Measurements from ENCODE around the gene ABCA6.
"Not testable (repeated sequence)": the region's sequence is repeated elsewhere in the genome, so short reads cannot be mapped to it uniquely, and the experiment has no call there.

The ABCA6 gene

DNA sequence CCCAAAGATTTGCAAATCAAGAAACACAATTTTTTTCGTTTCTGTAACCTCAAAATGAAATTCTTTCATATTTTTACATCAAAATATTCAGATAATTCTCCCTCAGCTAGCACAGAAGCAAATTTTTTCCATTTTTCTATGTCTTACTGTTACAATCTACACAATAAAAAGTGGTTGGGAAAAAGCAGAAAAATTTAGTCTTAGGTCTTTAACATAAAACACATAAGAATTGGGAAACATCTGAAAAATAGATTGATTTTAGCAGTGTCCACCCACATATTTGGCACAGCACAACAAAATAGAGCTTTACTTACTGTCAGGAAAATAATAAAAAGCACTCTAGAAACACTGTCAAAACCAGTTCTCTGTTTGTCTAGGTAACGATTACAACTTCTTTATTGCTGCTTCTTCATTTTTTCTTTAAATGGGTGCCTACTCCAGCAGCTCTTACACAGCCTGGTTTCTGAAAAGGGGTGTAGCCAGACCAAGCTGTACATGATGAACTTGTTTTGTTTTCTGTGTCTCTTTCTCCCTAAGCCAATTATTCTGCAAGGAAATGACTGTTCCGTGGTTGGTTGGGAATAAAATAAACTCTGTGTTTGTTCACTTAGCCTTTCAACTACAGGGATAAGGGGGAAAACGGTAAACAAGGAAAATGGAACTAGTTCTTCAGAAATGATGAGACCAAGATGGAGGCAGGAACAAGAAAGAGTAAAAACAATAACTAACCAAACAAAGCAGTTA, at the start of gene ABCA6:
ABCA6 (minus strand) TSS at position 465 of the 744 bp plus-strand sequence. CDS start 1,192 bp downstream, outside the sequence.
- DNase-seq: no peak

GRCh38 chr17:69188796-69189195, 47.1 kb upstream of the ABCA6 start:
- DNase-seq: no peak

- DNase-seq: no peak
These were observed 46.4 kb upstream of the ABCA6 start for GRCh38 chr17:69188064-69188463.

GRCh38 chr17:69187294-69187693, 45.6 kb upstream of the ABCA6 start:
- no peak for DNase-seq

- DNase-seq: no peak
These were observed 37.7 kb upstream of the ABCA6 start for GRCh38 chr17:69179227-69179952.

- no peak for DNase-seq
These were observed 34.7 kb upstream of the ABCA6 start for GRCh38 chr17:69176457-69176795.

DNA sequence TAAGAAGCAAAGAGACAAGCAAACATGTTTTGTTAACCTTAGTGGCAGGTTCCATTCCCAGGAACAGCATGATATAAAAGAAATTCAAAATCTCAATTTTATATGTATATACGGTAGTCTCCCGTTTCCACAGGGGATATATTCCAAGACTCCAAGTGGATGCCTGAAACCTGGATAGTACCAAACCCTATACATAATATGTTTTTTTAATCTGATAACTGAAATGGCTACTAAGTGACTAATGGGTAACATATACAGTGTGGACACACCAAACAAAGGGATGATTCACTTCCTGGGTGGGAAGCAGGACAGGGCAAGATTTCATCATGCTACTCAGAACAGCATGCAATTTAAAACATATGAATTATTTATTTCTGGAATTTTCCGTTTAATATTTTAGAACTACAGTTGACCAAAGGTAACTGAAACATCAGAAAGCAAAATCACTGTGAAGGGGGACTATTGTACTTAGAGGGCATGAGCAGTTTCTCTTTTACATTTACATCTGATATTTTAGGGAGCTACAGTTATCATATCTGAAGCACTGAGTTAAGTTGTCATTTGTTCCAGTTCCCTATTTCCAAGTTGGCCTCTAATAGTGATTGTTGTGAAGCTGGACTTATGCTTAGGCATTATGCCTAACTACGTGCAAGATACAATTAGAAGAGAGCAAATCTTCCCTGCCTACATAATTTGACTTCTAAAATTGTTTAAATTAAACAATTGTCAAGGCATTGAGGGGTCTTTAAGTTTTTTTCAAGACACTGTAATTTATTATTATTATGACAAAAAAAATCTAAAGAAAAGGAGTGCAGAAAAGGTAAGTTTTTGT, 34.1 kb upstream of the ABCA6 start:
- no peak for DNase-seq

- DNase-seq: no peak
These were observed 33.5 kb upstream of the ABCA6 start for GRCh38 chr17:69175262-69175624.

DNA sequence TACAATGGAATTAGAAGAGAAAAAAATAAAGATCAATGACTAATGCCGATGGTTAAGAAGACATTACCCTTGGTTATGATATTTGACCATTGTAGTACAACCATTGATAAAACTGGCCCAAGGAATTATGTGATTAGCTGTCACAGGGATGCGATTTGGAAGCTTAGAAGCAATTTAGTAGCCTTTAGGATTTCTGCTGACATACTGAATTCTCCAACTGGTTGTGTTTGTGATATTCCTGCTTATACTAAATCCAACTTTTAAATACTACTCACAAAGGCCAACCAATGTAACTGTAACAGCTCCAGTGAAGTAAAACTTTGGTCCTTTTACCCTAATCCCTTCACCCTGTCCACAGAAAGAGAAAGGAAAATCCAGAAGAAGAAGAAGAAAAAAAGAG, 31.4 kb upstream of the ABCA6 start:
- DNase-seq: no peak

GRCh38 chr17:69170377-69170776, 28.7 kb upstream of the ABCA6 start:
- DNase-seq: no peak

- not testable (repeated sequence) for DNase-seq
These were observed 26.9 kb upstream of the ABCA6 start for GRCh38 chr17:69168642-69169041.

GRCh38 chr17:69166957-69167356, 25.3 kb upstream of the ABCA6 start:
- DNase-seq: no peak

DNA sequence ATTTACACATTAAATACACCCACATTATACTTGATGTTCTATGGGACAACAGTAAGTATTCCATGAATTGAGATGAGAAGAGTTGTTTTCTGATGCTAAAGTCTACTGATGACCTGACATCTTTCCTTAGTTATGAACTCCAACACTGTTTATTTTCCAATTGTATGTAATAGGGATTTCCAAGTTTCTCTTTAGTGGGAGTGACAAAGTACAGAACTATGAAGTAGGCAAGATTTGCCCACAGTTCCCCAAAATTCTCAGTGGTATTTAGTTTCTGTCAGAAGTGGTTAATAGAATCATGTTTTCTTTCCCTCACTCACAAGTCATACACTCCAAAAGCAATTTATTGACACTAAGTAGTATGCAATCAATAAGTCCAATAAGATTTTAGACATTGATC, 22.5 kb upstream of the ABCA6 start:
- DNase-seq: no peak

DNA sequence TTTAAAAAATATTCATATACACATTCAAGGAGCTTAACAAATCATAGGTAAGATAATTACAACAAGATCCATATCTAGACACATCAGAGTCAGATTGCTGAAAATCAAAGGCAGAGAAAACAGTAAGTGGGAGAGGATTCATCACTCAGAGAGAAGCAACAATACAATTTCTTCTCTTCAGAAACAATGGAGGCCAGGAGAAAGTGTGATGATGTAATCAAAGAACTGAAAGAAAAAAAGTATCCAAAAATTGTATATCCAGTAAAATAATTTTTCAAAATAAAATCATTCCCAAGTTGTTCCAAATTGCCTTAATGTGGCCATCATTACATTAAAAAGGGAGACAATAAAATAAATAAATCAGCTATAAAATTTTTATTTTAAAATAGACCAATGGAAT, 17.7 kb upstream of the ABCA6 start:
- no peak for DNase-seq

- DNase-seq: no peak
These were observed 12.6 kb upstream of the ABCA6 start for GRCh38 chr17:69154267-69154666.

- no peak for DNase-seq
These were observed 8.6 kb upstream of the ABCA6 start for GRCh38 chr17:69150333-69150732.

GRCh38 chr17:69147460-69147859, 5.8 kb upstream of the ABCA6 start:
- DNase-seq: no peak

- DNase-seq: no peak
These were observed 2.9 kb upstream of the ABCA6 start for GRCh38 chr17:69144331-69145255.

DNA sequence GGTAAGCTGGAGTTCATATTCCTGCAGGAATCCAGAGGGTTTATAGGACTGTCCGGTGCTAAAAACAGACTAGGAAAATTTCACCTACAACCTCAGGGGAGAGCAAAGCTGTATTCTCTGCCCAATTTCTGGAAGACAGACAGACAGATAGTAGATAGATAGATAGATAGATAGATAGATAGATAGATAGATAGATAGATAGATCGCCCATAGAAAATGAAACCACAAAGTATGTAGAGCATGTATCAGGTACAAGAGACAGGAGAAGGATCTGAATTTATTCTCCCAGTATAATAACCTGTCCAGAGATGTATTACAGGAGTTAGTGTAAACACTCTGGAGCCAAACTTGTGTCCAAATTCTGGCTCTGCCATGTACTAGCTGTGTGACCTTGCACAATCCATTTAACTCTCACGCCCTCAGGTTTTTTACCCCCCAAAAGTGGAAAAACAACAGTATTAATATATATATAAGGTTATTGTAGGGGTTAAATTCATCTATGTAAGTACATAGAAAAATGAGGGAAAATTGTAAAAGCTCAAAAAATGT, 2.1 kb upstream of the ABCA6 start:
- DNase-seq: no peak

- DNase-seq: no peak
These were observed 1.5 kb upstream of the ABCA6 start for GRCh38 chr17:69143151-69143550.

- no peak for DNase-seq
These were observed 594 bp upstream of the ABCA6 start for GRCh38 chr17:69142175-69142802.

DNA sequence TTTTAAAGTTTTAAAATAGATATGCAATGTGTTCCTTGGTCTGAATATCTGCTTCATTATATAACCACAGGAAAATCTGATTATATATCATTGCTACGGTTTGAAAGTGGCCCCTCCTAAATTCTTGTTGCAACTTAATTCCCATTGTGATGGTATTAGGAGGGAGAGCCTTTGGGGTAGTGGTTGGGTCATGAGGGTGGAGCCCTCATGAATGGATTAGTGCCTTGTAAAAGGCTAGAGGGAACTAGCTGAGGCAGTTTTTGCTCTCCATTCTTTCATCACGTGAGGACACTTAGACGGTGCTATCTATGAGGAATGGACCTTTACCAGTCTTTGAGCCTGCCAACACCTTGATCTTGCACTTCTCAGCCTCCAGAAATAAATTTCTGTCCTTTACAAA, 7.6 kb downstream of the ABCA6 start:
- DNase-seq: no peak
